GM19455 (cell line): ENCODE results near the gene RGS13.

ENCODE experiments used
- ATAC-seq: cut with Tn5 transposase; IDR thresholded peaks from one replicate; pipeline ENCODE4 v1.9.1; 2021; ENCODE audit not compliant: unreplicated experiment

Gene RGS13, protein sequence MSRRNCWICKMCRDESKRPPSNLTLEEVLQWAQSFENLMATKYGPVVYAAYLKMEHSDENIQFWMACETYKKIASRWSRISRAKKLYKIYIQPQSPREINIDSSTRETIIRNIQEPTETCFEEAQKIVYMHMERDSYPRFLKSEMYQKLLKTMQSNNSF

DNA sequence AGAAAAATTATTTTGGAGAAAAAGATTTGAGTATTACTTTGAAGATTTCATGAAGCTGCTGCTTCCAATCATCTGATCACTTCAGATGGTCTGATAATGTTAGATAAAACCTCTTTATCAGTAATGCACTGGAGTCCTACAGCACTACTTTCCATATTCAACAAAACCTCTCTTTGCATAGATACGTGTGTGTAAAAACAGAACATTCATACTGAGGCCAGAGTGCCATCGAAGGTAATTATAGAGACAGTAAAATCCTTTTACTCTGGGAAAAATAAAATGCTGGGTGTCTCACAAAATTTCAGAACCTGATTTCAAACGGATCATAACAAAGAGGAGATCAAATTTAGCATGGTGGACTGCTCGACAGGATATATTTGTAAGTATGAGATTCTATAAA lies at the start of gene RGS13:
RGS13 (plus strand) TSS at position 209 of the 400 bp plus-strand sequence. CDS start 8,188 bp downstream, outside the sequence.
- no peak for ATAC-seq

DNA sequence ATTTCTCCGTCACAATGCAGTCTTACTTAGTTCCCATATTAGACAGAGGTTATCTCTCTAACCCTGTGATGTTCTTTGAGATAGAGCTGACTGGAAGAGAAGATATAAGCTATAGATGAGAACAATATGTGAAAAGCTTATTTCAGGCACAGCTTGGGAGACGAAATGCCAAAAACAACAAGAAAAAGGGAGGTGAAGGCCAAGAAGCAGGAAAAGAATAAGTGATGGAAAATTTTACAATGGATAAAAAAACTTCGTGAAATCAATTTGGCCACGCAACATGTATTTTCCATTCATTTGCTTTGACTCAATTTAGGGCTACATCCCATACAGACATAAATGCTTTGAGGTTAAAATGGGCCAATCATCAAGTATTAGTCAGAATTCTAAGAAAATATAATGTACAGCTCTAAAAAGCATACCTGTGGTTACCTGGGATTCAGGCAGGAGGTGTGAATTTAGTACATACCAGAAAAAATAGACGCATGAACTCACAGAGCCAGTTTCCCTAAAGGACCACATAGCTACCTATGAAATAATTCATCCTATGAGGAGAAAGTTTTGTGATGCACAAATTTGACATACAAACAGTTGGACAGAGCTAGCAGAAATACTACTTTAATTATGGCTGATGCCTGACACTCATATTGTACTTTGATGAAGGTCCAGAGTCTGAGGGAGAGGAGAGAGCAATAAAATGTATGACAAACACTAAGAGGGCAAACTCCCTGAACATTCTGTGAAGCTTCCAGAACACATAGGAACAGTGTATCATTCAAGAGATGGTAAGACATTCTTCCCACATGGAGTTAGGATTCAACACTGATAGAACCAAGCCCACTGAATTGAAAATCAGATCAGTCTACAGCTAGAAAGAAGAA lies 48.3 kb upstream of the RGS13 start:
- no peak for ATAC-seq

DNA sequence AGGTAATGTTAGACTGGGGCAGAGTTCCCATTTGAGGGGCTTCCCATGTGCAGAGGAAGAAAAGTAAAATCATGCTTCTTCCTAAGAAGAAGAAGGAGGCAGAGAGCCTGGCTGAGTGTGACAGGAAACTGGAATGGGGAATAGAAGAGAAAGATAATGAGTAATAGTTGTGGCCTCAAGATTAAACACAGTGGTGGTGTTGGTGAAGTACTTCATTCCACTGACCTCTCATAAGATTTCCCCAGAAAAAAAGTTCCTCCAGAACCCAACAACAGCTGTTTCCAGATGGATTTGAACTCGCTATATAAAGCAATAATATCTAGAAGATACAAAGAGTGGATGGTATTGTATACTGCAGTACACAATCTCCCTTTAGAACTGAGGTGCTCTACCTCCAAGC lies 47.4 kb upstream of the RGS13 start:
- no peak for ATAC-seq

DNA sequence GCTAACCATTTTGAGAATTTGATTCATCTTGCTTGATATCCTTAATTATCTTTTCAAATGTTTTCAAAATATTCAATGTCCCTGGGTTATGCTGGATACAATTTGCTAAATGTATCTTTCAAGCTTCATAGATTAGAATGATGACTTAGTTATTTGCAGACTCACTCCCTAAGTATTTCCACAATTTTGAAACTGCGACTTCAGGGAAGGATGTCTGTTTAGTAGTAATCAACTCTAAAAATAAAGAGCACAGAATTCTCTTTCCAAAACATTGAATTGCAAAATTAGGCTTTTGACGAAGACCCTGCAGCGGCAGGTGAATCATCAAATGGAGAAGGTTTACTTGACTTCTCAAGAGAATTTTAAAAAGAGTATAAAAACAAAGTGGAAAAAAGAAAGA lies 46.1 kb upstream of the RGS13 start:
- no peak for ATAC-seq

DNA sequence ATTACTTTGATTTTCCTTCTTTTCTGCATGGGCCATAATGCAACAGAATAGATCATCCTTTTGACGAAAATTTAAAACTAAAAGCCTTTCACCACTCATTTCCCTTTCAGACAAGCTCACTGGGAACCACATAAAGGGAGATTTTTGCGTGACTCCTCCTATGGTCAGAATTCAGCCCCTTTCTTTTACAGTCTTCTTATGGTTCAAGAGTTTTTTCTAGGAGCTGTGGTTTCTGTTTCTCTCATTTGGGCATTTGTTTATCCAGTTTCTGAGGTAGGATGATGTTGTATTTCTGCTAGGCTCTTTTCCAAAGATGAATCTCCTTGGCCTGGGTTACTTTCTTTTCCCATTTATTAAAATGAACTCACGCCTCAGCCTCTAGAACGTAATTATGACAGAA lies 43.4 kb upstream of the RGS13 start:
- no peak for ATAC-seq

DNA sequence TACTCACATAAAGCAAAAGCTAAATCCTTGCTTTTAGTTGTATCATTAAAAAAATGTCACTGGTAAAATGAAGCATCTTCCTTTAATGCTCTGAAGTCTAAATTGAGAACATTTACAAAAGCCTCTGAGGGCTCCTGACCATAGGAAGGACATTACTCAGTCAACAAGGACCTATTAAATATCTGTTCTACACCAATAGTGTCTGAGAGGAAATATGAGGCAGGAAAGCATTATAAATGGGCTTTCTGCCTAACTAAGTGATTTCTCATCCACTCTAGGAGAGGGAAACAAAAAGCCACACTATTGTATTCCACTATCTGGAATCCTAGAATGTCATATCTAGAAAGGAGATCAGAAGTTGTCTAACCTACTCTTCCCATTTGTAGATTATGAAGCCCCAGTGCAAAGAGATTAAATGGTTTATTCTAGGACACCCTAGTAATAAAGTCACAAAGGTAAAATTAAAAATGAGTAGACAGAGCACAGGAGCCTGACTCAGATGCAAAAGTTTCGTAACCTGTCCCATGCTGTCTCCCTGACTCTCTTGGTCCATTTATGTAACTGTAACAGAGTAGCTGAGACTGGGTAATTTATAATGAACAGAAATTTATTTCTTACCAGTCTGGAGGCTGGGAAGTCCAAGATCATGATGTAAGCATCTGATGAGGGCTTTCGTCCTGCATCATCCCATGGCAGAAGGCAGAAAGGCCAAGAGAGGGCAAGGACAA lies 42.8 kb upstream of the RGS13 start:
- ATAC-seq, result no peak

DNA sequence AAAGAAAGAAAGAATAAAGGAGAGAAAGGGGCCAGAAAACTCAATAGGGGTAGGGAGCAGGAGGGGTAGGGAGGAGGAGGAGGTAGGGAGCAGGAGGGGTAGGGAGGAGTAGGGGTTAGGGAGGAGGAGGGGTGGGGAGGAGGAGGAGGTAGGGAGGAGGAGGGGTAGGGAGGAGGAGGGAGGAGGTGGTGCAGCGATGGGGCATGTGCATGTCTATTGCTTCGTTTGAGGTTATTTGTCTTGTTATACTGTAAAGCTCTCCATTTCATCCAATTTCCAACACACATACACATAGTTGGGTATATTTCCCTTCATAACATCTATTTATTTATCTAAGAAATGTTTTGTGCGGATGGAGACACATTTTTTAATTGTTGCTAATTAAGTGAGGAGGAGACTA lies 40.6 kb upstream of the RGS13 start:
- no peak for ATAC-seq

DNA sequence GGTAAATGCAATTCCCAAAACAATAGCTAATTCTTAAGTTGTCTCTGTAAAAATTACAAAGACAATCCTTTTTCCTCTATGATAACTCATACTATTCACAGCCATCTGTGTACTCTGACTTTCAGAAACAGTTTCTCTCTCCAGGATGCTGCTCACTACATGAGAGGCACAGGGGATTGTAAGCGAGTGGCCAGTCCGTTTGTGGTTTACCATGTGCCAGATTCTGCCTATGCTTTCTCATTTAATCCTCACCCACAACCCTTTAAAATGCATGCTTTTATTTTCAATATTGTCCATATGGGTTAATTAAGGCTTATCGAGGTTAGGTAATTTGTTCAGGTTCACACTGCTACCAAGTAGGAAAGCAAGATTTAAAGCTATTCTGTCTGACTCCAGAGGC lies 37.4 kb upstream of the RGS13 start:
- ATAC-seq, result no peak

DNA sequence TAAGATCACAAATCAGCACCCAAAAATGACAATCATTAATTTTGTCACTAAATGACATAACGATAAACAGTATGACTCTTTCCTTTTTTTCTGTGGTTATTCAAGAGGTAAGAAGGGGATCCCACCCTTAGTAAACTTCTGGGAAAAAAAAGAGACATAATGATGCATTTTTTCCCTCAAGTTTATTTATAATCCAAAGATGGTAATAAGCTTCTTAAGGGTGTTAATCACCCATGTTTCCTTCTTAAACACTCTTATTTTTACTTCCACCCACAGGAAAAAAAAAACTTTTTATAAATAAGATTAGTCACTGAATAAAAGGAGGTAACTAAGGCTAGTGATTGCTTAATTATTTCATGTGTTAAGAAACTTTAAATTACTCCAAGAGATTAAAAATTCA lies 35.7 kb upstream of the RGS13 start:
- no peak for ATAC-seq

DNA sequence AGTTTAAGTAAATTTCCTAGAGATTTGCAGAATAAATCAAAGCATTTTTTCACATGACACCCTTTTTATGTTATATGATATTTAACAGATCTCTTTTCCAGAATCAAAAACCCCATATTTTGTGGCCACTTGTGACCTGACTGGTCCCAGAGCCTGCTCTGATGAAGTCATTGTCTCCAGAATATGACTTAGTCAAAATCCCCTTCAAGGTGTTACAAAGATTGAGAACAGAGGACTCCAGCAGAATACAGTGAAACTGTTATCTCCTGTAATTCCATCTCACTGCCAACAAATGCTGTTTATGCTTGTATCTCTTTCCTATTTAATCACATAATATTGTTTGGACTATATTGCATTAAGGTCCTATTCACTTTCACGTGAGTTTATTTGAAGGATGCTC lies 34.8 kb upstream of the RGS13 start:
- ATAC-seq, result no peak

DNA sequence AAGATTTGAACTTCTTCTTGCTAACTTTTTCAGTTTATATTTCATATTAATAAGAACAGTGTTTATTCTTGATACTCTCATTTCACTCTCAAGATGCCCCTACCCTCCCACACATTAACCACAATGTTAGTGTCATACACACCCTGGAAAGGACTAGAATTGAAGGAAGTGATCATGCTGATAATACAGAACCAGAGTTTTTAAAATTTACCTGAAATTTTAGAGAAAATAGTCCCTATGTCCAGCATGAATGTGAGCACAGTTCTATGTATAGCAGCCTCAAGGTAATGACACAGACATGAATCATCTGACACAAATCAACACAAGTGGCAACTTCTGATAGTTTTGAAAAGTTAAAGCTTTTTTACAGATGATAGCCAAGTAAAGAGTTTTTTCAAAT lies 34.4 kb upstream of the RGS13 start:
- ATAC-seq, result no peak

DNA sequence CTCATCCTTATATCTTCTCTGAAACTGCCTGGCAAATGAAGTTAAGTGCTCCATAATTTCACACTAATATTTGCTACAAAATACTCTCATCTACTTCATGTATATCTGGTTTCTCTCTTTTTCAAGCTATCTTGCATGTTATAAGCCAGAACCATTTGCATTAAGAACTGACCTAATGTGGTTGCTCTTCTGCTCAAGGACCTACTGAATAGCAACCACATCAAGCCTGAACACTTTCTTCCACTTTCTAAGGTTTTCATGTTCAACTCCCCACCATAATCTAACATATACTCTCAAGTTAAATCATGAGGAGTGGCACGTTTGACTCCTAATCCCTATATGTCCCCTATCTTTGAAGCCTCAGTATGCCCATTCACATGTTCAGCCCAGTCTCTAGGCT lies 33.2 kb upstream of the RGS13 start:
- ATAC-seq, result no peak

DNA sequence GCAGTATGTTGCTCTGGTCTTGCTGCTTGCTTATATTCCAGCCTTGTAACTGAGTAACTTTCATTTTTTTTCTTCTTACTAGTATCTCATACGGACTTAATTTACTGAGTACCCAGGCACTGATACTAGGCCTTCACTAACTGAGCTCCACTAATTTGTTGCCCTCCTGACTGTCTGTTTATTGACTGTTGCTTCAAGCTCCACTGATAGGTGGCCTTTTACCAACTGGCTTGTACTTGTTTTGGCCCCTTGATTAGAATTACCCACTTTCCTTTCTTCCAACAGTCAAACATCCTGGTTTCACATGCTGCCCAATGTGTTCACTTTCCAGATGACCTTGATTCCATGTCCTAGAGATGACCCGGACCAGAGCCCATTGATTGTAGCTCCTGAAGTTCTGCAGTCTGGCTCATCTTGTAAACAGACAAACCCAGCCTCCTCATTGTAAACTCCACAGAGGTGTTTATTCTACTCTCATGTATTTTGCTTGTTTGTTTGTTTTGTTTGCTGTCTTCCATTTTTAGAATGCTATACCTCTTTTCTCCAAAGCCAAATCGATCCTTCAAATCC lies 32.6 kb upstream of the RGS13 start:
- no peak for ATAC-seq

DNA sequence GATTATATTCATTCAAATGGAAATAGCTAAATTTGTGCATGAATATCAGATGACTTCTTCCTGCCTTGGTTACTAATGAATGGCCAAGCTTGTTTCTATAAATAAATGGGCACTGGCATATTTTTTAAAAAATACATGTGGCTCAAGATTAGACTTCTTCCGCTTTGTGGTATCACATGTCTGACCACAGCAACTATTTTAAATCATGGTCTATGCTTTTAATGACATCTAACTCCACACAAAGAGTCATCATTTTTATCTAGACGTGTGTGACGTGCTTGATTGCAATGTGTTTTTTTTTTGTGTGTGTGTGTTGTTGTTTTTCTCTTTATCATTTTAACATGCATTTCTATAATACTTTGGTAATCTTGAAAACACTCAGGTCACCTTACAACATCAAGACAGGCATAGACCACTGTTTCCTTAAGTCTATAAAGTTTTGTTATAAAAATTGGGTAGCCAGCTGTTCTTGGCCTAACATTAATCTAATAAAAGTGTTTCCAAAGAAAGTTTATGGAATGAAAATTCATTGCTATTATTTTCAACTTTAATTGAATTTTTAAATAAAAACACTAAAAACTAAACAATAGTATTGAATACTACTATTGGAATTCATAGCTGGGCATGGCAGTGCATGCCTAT lies 30.8 kb upstream of the RGS13 start:
- no peak for ATAC-seq

DNA sequence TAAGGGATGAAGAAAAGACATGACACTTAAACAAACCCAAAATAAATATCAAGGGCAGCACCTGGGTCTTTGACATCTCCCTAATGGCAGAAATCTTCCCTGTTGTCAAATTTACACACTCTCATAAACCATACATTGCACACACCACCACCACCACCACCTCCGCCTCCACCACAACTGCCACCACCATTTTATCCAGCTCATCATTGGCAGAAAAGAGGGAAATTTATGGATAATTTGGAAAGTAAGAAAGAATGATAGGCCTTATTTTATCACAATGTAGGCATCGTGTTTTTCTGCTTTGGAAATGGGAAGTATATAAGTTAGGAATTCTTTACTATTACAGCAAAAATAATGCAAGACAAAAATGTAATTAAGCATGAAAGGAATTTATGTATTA lies 27.3 kb upstream of the RGS13 start:
- no peak for ATAC-seq

DNA sequence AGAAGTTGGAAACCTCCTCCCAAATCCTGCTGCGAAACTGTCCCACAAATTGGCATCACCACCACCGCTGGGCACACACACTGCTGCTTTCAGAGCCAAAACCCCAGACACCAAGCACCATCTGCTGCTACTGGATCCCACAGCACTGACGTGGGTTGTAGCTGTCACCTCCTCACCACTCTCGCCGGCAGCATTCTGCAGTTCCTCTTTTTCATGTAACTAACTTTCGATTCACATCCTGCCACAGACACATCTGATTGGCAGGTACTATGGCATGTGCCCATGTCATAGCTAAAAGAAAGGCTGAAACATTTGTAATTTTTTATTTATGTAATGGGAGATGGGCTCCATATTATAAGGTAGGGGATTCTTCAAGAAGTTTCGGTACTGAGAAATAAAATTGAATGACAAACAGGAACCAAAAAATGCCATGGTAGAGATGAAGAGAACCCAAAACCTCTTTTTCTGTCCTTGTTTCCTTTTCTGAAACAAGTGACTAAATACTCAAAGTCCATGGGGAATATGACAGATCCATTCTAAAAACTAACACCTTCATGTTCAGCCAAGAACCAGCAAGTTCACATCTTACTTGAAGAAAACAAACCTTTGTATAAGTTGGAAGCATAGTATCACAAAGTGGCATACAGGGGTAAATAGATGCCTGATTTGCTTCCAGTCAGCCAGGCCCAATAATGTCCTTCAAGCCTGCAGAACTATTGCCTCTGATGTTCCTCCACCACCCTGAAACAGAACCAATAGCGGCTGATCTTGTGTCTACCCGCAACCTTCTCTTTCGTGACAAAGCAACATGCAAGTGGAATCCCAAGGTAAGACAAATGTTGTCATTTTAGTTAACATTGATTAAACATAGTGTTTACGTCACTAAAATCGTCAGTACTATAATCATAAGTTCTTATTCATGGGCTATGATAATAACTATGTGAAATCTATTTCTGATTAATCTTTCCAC lies 26.6 kb upstream of the RGS13 start:
- peak; percentile 99 for ATAC-seq

DNA sequence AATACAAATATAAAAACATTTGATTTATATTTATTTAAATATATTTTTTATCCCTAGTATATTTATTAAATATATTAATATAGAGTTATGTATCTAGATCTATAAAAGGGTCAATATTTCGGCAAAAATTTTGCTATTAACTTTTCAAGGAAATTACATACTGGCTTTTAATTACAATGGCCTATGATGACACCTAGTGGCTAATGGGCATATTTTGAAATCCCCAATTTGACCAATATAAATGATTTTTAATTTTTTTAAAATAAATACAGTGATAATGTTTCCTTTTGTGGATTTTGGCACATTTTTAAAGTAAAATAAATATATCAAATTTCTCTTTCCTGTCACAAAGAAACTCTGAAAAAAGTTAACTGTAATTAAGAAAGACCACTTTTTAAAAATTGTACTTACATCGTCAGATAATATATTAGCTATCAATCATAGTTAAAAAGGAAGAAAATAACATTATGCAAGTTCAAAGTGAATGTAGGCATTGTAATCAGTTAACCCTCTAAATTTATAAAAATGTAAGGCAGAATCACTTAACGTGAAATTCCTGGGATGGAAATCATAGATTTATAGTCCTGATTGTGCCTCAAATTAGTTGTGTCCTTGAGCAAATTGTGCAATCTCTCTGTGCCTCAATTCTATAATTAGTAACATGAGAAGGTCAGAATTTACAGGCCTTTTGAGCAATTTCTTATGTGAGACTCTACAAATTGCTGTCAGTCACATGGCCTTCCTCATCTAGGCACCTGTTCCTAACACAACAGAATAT lies 25.6 kb upstream of the RGS13 start:
- ATAC-seq, result no peak

DNA sequence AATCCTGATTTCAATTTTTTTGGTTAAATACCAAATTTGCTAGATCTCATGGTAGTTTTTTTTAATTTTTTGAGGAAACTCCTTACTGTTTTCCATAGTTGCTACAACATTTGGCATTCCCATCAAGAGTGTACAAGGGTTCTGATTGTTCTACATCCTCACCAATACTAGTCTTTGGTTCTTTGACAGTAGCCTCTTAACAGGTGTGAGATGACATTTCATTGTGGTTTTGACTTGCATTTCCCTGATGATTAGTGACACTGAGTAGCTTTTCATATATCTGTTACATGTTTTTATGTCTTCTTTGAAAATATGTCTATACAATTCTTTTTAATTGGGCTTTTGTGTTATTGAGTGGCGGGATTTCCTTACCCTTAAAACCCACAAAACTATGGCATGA lies 20.9 kb upstream of the RGS13 start:
- no peak for ATAC-seq

DNA sequence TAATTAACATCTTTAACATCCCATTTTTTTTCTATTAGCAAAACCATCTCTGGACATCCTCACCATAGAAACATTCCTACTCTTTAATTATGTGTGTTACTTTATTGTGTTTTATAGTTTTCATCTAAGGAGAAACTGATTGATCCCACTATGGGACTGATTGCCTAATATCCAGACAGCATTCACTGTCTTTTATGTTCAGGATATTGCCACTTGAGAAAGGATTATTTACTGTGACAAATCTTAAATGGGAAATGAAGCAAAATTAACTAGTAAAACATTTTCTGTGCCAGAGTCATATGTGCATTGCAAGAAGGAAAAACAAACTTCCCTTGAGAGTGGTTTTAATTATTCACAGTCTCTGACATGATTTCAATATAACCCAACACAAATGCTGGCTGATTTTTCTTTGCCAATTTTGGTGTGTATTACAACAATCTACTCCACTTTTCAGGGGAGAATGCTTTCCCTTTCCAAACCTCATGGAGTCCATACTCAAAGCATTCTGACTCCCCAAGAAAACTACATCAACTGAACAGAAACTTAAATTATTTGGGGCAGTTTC lies 15.8 kb upstream of the RGS13 start:
- ATAC-seq, result no peak
